Duodenal mucosa (tissue), 2 donors: ENCODE measurements around the gene NCLN.

Experiments
- H3K27ac ChIP-seq: one replicate; pipeline ENCODE4 v1.7.0; 2013; ENCODE audit warnings: low read depth, low read length
- H3K27me3 ChIP-seq, 2 donors: one replicate each; pipeline ENCODE4 v1.7.0; 2013; ENCODE audit warnings: low read length in 2 of 2, control low read depth in 1 of 2; ENCODE audit not compliant: insufficient read depth in 2 of 2, control insufficient read depth in 1 of 2
- H3K36me3 ChIP-seq, 2 donors: one replicate each; pipeline ENCODE4 v1.7.0; 2013; ENCODE audit warnings: low read length in 2 of 2, control low read depth in 1 of 2; ENCODE audit not compliant: insufficient read depth in 2 of 2, control insufficient read depth in 1 of 2
- H3K4me1 ChIP-seq, 2 donors: one replicate each; pipeline ENCODE4 v1.7.0; 2013; ENCODE audit warnings: low read length in 2 of 2, control low read depth in 1 of 2; ENCODE audit not compliant: insufficient read depth in 2 of 2, control insufficient read depth in 1 of 2
- H3K4me3 ChIP-seq, 2 donors: one replicate each; pipeline ENCODE4 v1.7.0; 2013; ENCODE audit warnings: low read length in 2 of 2, low read depth in 1 of 2
- H3K9ac ChIP-seq, 2 donors: one replicate each; pipeline ENCODE4 v1.7.0; 2013; ENCODE audit warnings: low read length in 2 of 2, low read depth in 1 of 2
- H3K9me3 ChIP-seq, 2 donors: one replicate each; pipeline ENCODE4 v1.7.0; 2013; ENCODE audit warnings: low read length in 2 of 2, control low read depth in 1 of 2; ENCODE audit not compliant: control insufficient read depth in 1 of 2

The NCLN gene

GRCh38 chr19:3243819-3244700, 58.3 kb downstream of the NCLN start:
- Histone ChIP-seq H3K36me3 (no peaks in the 10 kb centered on the region), H3K9me3 (no peaks in the 10 kb centered on the region), H3K4me3 (no peak overlapping the region), H3K27ac (no peak overlapping the region), H3K27me3 (peaks cover 0 to 12% of the 10 kb centered on the region in 2 donors), H3K9ac (no peak overlapping the region), H3K4me1 (no peaks in the 10 kb centered on the region)

GRCh38 chr19:3245050-3245449, 59.3 kb downstream of the NCLN start:
- peaks cover 0 to 12% of the 10 kb centered on the region in 2 donors for H3K27me3 ChIP-seq
- no peak overlapping the region for H3K4me3 ChIP-seq
- H3K9ac ChIP-seq = no peak overlapping the region
- no peak overlapping the region for H3K27ac ChIP-seq
- H3K4me1 ChIP-seq = no peaks in the 10 kb centered on the region
- H3K36me3 ChIP-seq = no peaks in the 10 kb centered on the region
- H3K9me3 ChIP-seq = no peaks in the 10 kb centered on the region

DNA sequence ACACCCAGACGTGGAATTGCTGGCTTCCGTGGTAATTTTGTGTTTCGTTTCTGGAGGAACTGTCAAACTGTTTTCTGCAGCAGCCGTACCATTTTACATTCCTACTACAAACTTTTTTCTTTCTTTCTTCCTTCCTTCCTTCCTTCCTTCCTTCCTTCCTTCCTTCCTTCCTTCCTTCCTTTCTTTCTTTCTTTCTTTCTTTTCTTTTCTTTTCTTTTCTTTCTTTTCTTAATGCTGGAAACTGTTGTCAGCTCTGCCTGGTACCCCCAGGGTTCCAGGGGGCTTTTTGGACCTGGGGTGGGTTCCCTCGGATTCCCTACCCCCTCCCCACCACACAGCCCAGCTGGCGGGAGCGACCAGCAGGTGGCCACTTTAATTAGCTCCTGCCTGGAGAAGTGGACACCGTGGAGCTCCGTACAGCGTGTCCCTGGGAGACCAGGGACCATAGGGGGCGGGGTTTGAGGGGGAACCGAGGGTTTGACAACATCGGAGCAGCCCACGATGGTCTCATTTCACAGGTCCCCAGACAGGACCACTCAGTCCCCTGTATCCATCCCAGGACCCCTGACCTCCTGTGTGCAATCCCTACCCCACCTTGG, 63.1 kb downstream of the NCLN start:
- Histone ChIP-seq H3K27me3 (peaks cover 0 to 12% of the 10 kb centered on the region in 2 donors), H3K4me3 (no peak overlapping the region), H3K4me1 (no peaks in the 10 kb centered on the region), H3K9me3 (peaks cover 5 to 6% of the 10 kb centered on the region in 2 donors), H3K9ac (no peak overlapping the region), H3K27ac (no peak overlapping the region), H3K36me3 (no peaks in the 10 kb centered on the region)

DNA sequence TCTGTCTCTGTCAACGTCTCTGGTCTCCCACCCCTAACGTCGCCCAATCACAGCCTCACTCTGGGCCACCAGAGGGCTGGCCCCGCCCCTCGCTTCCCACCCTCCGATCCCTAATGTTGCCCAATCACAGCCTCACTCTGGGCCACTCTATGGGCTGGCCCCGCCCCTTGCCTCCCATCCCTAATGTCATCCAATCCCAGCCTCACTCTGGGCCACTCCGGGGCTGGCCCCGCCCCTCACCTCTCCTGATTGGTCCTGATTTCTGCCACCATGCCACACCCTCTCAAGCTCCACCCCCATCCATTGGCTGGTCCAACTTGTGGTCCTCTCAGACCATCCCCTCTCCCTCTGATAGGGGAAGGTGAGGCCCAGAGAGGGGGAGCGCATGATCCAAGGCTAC, 63.7 kb downstream of the NCLN start:
- no peak overlapping the region for H3K27ac ChIP-seq
- no peak overlapping the region for H3K4me3 ChIP-seq
- H3K9me3 ChIP-seq = peaks cover 5 to 6% of the 10 kb centered on the region in 2 donors
- H3K36me3 ChIP-seq = no peaks in the 10 kb centered on the region
- no peak overlapping the region for H3K9ac ChIP-seq
- H3K4me1 ChIP-seq = no peaks in the 10 kb centered on the region
- H3K27me3 ChIP-seq = peaks cover 0 to 8% of the 10 kb centered on the region in 2 donors

- H3K9ac ChIP-seq = no peak overlapping the region
- no peak overlapping the region for H3K27ac ChIP-seq
- no peaks in the 10 kb centered on the region for H3K27me3 ChIP-seq
- H3K4me1 ChIP-seq = no peaks in the 10 kb centered on the region
- H3K4me3 ChIP-seq = no peak overlapping the region
- H3K36me3 ChIP-seq = no peaks in the 10 kb centered on the region
- peaks cover 5 to 6% of the 10 kb centered on the region in 2 donors for H3K9me3 ChIP-seq
Measured at GRCh38 chr19:3250675-3251074, 64.9 kb downstream of the NCLN start.

DNA sequence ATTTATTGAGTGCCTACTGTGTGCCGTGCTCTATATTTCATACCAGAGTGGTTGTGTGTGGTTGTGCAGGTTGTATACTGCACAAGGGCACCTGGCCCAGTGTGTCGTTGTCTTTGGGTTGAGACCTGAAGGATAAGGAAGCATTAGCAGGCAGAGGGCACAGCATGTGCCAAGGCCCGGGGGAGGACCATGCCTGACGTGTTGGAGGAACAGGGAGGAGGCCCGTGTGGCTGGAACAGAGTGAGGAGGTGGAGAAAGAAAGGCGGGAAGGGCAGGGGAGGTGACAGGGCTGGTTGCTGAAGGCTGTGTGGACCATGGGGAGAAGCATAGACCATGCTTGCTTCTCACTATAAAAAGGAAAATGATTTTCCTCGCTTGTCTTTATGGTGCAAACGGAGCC, 65.5 kb downstream of the NCLN start:
- H3K4me1 ChIP-seq = no peaks in the 10 kb centered on the region
- no peak overlapping the region for H3K27ac ChIP-seq
- H3K9me3 ChIP-seq = peaks cover 5 to 6% of the 10 kb centered on the region in 2 donors
- H3K9ac ChIP-seq = no peak overlapping the region
- H3K4me3 ChIP-seq = no peak overlapping the region
- no peaks in the 10 kb centered on the region for H3K27me3 ChIP-seq
- H3K36me3 ChIP-seq = no peaks in the 10 kb centered on the region

- Histone ChIP-seq H3K27ac (no peak overlapping the region), H3K27me3 (no peaks in the 10 kb centered on the region), H3K36me3 (no peaks in the 10 kb centered on the region), H3K4me3 (no peak overlapping the region), H3K9me3 (peaks cover 5 to 6% of the 10 kb centered on the region in 2 donors), H3K4me1 (no peaks in the 10 kb centered on the region), H3K9ac (no peak overlapping the region)
Measured at GRCh38 chr19:3252650-3253049, 66.9 kb downstream of the NCLN start.

DNA sequence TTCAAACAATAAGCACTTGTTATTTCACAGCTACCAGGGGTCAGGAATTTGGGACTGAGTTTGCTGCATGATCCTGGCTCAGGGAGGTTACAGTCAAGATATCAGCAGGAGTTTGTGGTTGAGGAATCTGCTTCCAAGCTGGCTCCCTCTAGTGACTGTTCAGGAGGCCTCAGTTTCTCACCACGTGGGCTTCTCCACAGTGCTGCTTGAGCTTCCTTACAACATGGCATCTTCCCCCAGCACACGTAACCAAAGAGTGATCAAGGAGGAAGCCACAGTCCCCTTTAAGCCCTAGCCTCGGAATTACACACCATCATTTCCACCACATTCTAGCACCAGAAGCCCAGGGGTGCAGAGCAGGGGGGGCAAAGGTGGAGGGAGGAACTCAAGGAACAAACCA, 67.5 kb downstream of the NCLN start:
- no peaks in the 10 kb centered on the region for H3K36me3 ChIP-seq
- no peak overlapping the region for H3K27ac ChIP-seq
- no peaks in the 10 kb centered on the region for H3K27me3 ChIP-seq
- H3K4me1 ChIP-seq = no peaks in the 10 kb centered on the region
- H3K4me3 ChIP-seq = no peak overlapping the region
- peaks cover 5 to 6% of the 10 kb centered on the region in 2 donors for H3K9me3 ChIP-seq
- H3K9ac ChIP-seq = no peak overlapping the region

- H3K27me3 ChIP-seq = no peaks in the 10 kb centered on the region
- no peak overlapping the region for H3K9ac ChIP-seq
- H3K27ac ChIP-seq = no peak overlapping the region
- H3K36me3 ChIP-seq = no peaks in the 10 kb centered on the region
- no peaks in the 10 kb centered on the region for H3K4me1 ChIP-seq
- peaks cover 5 to 6% of the 10 kb centered on the region in 2 donors for H3K9me3 ChIP-seq
- H3K4me3 ChIP-seq = no peak overlapping the region
Measured at GRCh38 chr19:3254520-3254919, 68.8 kb downstream of the NCLN start.

DNA sequence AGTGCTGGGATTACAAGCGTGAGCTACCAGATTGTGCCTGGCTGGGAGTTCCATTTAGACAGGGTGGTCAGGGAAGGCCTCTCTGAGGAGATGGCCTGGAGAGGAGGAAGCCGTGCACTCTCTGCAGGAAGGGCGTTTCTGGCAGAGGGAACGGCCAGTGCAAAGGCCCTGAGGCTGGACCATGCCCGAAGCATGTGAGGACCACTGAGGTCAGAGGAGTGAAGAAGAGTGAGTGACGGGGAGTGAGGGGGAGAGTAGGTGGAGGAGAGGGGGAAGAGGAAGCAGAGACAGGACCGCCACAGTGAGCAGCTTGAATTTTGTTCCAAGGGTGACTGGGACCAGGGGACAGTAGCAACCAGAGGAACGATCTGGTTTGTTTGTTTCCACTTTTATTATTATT, 71.3 kb downstream of the NCLN start:
- Histone ChIP-seq H3K36me3 (no peaks in the 10 kb centered on the region), H3K9me3 (peaks cover 5 to 6% of the 10 kb centered on the region in 2 donors)

More for the DNA sequence above, 71.3 kb downstream of the NCLN start:
- no peak overlapping the region for H3K4me3 ChIP-seq
- H3K27me3 ChIP-seq = no peaks in the 10 kb centered on the region
- no peaks in the 10 kb centered on the region for H3K4me1 ChIP-seq
- no peak overlapping the region for H3K9ac ChIP-seq
- H3K27ac ChIP-seq = no peak overlapping the region
